HG03025 (cell line): ENCODE results near the gene DNAJC7.
"Not testable (repeated sequence)": the region's sequence is repeated elsewhere in the genome, so short reads cannot be mapped to it uniquely, and the experiment has no call there.

Experiments used
- ATAC-seq: cut with Tn5 transposase; IDR thresholded peaks from one replicate; pipeline ENCODE4 v1.9.1; 2021; ENCODE audit warnings: mild to moderate bottlenecking, moderate library complexity; ENCODE audit not compliant: unreplicated experiment, low FRiP score

Gene DNAJC7

DNA sequence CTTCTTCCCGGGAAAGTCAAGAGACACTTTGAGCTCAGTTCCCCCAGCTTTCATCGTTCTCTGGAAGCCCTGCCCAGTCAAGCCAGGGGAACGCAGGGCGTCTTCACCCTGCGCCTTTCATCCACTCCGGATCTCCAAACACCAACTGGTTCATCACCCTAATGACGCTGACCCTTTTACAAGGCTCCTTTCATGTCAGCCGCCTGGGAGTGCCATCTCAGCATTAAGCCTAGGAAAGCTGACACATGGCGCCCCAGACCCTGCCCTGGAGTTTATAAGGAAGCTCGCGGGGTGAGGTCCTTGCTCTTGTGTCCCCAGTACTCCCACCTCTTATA is 594 bp upstream of the DNAJC7 start:
- ATAC-seq: no peak

DNA sequence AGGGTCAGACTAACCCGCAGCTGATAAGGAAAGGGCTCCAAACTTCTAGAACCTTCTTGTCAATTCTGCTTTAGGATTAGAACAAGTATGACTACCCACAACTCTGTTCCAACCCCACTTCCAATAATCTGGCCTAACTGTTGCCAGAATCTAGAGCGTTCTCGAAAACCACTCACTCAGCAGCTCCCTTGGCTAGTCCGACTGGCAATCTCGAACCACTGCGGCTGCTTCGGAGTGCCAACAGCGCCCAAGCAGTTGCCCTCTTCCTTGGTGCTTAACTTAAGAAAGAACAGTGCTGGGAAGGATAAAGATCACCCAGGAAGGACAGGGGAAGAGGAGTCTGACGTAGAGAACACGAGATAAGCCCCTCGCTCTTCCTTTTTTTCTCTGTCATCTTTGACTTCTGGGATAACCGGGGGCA is 818 bp downstream of the DNAJC7 start:
- no peak for ATAC-seq

DNA sequence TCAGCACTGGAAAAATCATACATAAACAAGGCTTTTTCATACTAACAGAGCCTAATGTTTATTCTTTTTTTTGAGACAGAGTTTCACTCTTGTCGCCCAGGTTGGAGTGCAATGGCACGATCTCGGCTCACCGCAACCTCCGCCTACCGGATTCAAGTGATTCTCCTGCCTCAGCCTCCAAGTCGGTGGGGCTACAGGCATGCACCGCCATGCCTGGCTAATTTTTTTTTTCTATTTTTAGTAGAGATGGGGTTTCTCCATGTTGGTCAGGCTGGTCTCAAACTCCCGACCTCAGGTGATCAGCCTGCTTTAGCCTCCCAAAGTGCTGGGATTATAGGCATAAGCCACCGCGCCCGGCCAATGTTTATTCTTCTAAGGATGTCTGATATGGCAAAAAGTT is 3.5 kb downstream of the DNAJC7 start:
- ATAC-seq: not testable (repeated sequence)

DNA sequence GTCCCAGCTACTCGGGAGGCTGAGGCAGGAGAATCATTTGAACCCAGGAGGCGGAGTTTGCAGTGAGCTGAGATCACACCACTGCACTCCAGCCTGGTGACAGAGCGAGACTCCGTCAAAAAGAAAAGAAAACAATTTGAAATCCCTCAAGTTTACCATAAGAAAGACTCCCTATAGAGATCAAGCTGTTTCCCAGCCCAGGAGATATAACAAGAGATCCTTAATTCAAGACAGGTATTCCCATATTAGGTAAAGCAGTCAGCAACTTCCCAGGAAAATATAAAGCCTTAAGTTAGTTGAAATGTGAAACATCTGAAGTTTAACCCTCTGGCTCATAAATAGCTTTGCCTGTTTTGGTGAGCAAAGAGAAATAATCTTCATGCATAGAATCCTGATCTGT is 4.9 kb downstream of the DNAJC7 start:
- not testable (repeated sequence) for ATAC-seq

DNA sequence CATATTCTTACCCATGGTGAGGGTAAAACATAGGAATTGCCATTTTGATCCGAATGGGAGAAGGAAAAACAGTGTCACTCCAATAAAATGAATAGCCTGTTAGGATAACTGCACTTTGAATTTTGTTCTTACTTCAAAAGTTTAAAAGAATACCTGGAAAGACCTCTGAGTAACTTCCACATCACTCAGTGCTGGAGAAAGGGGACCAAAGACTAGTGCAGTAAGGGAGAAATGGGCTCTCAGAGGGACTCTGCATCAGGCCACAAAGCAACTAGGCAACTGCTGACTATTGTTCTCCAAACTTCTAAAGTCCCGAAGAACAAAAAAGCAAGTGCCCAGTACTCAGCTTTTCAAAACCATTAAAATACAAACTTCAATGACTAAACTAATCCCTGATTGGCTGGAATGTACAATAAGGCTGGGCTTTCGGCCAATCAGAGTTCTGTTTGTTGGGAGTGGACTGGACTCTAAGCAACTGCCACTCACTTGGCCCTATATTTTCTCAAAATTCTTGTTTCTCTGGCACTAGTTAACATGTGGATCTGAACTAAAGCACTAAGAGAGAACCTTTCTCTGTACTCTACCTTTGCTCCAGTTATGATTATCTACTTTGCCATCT is 6.2 kb downstream of the DNAJC7 start:
- ATAC-seq: no peak

DNA sequence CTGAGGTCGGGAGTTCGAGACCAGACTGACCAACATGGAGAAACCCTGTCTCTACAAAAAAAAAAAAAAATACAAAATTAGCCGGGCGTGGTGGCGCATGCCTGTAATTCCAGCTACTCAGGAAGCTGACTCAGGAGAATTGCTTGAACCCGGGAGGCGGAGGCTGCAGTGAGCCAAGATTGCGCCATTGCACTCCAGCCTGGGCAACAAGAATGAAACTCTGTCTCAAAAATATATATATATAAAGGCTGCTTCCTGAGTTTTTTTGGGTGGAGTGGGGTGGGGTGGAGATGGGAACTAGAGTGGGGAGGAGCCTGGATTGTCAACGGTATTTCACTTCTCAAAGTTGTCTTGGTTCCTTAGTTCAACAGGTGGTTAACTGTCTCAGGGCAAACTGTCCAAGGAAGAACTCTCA is 7.0 kb downstream of the DNAJC7 start:
- ATAC-seq: not testable (repeated sequence)

DNA sequence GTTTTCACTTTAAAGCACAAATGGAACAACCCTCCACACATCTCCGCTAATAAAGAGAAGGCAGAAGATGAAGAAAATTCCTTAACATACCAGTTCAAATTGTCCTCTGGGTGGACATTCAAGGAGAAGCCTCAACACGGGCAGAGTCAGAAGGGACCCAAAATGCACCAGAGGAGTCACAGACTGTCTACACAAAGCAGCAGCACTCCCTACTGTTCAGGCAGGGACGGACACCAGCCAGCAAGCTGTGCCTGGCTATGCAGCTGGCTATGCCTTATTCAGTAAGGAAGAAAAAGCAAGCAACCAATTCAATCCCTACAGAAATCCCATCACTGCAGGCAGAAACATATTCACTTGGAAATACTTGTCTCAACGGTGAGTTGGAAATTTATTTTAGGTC is 8.1 kb downstream of the DNAJC7 start:
- ATAC-seq: no peak

DNA sequence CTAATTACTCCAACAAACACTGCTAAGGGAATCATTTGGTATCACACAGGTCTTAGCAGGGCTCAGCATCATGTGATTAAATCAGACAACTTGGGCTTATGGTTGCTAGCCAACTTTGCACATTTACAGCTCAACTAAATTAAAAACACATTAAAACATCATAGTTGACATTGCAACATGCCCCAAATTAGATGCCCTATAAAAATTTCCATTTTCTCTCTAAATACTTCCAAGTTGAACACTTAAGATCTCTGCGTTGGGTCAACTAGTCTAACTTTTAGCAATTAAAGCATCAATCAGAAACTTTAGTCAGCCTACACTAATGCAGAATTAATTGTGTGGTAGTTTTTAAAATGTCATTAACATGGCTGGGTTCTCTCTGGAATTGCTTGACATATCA is 12.1 kb downstream of the DNAJC7 start:
- no peak for ATAC-seq

DNA sequence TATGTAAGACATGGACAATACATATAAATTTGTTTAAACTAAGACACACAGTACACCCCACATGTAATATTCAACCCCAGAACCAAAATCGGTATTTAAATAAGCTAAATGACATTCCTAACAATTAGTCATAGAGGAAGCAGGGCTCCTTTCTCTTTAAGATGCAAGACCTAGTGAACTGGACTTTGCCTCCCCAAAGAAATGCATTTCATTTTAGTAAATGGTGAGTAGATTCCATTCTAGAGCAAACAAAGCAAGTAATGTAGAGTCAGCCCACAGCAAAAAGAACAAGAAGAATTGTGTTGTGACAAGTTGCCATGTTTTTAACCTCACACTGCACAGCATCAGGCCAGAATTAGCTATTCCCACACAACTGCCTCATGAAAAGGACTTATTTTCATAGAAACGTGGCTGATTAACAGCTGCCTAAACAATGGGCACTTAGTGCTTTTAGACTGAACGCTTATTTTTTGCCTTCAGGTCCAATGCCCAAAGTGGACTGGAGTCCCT is 14.4 kb downstream of the DNAJC7 start:
- ATAC-seq: no peak

DNA sequence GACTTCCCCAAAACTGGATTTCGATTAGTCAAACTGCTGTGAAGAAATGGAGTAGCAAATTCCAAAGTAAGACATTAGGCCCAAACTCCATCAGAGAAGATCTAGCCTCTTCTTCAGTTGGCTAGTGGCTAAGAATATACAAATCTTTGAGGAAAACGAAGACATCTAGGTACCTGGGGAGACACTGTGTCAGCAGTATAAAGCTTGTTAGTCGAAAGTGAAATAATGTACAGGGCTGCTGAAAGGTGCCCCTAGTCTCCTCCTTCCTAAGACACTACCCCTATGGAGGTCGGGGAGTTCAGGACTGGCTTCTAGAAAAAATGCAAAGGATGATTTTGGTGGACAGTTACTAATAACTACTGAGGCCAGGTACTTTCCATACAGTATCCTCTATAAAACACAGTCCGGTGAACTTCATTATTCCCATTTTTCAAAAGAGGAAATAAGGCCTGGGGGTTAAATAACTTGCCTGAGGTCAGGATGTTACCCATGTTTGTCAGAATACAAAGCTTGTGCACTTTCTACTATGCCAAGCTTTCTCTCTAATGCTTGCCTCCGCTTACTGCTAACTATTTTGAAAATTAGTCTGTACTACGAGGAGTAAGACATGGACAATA is 15.0 kb downstream of the DNAJC7 start:
- no peak for ATAC-seq

DNA sequence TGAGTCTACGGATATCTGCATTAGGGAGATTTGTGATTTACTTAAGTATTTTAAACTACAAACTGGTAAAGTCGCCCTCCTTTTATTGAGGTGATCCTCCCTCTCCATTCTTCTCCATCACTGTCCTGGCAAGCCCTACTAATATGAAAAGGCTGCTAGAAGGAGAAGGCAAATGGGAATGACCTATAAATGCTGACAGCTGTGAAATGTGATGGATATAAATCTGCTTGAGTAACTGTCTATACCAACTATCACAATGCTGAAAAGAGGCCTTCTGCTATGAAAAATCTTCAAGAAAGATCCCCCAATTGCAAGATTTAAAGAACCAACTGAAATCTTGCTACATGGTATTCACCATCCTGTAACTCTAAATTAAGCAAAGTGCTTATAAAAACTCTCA is 15.5 kb downstream of the DNAJC7 start:
- ATAC-seq: no peak

DNA sequence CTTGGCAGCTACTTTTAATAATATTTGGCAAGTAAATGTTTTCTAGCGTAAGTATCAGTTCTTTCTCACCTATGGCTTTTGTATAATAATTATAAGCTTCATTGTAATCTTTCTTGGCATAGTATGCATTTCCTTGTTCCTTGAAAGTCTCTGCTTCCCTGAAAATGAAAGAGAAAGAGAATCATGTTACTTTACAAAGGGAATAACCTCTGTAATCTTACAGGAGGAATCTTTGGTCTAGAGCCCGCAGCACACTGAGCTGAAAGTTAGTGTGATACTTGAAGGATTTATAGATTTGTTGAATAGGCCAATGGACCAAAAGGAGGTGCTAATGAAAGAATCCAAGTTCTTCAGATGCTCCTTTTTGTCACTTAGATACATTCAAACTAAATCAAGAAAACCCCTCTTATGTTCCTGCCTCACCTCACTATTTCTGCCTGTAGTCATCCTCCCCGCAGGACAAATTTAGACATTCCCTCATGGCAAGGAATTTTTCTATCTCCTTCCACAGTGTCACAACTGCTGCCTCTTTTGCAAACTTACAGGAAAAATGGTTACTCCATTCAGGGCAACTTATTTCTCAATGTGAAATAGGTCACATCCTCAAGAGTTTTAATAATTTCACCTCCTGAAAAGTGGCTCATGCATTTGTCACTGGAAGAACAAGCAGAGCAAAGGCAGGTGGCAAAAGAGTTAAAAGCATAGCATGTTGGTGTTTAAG is 16.7 kb downstream of the DNAJC7 start:
- ATAC-seq: no peak

DNA sequence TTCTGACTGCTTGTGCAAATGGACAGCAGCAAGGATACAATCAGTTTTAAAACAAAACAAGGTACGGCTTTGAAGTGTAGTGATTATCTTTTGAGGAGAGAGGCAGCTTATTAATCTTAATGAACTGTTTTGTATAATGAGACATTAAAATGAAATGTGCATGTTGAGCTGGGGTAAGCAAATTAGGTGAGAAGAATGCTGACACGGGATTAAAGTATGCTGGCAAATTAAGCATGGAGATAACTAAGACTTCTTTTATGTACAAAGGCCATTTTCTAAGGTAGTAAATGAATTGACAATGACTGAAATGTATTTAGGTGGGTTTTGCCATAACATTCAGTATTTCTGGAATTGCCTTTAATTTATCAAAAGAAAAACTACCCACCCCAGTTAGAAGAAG is 18.7 kb downstream of the DNAJC7 start:
- ATAC-seq: no peak

DNA sequence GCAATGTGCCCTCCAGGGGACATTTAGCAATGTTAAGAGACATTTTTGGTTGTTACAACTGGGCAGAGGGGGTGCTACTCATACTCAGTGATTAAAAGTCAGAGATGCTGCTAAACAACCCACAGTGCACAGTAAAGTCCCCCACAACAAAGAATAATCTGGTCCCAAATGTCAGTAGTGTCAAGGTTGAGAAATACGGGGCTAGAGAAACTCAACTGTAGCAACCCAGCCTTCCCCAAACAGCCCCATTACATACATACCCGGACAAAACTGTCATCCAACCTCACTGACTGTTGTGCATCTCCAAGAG is 20.4 kb downstream of the DNAJC7 start:
- ATAC-seq: no peak

DNA sequence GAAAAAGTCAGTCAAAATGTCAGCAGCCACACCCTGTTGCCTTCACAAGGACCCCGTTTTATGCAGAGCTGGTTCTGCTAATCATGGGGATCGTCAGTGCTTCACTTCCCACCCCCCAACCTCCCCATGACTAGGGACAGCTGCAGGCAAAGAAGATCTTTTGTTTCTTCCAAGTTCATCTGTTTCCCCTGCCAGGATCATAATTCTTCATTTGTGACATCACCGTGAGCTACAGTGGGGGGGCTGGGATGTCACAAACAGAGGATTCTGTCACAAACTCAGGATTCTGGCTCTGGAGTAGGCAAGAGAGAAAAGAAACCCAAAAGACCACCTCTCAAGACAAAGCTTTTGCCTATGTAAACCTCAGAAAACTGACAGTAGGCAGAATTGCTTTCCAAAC is 24.7 kb downstream of the DNAJC7 start:
- ATAC-seq: no peak

DNA sequence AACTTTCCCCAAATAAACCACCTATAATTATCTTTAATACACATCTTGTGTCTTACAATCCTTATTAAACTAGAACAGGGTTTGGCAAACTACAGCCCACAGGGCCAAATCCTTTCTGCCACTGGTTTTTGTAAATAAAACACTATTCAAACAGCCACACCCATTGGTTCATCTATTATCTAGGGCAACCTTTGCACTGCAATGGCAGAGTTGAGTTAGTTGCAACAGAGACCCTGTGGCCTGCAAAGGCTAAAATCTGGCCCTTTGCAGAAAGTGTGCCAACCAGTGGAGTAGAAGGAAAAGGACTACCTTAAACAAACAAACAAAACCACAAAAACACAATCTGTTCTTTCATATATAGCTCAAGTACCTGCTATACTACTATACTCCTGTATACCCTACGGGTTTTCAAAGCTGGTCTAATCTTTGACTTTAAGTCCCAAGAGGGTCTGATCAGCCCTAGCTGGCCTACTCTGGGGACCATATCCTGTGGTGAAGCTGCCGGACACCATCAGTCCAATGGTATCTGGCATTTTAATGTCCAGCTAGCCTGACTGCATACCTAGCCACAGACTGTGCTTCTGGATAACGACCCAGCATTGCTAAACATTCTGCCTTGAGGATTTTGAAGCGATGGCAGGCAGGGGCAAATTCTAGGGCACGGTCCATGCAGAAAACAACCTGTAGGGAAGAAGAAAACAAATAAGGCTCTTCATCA is 27.4 kb downstream of the DNAJC7 start:
- no peak for ATAC-seq

DNA sequence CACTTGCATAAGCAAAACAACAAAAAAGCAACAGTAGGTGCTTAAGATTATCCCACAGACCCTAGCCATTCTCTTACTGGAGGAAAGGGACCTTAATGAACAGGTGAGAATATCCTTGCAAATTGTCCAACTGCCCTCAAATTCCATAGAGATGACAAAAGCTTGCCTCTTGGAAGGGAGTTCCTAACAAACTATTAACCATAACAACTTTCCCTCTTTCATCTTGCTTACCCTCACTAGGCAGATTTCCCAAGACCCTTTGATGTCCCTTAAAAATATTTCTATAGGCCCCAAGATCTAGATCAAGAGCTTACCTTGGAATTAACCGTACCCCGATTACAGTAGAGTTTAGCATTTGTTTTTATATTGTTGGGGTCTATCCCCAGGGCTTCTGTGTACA is 28.8 kb downstream of the DNAJC7 start:
- no peak for ATAC-seq

DNA sequence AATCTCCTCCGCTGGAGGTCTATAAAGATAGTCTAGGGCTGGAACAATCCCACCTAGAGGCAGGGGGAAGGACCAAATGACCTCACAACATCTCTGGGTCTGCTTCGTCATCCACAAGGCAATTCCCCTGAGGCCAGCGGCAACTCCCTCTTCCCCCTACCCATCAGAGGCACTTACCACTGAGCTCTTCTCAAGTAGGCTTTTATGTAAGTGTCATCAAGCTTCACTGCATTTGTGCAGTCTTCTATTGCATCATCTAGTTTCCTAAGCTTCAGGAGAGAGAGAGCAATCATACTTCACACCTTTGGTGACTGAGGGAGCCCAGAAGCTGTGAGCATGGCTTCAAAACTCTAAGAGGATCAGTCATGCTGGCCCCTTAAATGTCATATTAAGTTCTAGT is 29.6 kb downstream of the DNAJC7 start:
- ATAC-seq: no peak

DNA sequence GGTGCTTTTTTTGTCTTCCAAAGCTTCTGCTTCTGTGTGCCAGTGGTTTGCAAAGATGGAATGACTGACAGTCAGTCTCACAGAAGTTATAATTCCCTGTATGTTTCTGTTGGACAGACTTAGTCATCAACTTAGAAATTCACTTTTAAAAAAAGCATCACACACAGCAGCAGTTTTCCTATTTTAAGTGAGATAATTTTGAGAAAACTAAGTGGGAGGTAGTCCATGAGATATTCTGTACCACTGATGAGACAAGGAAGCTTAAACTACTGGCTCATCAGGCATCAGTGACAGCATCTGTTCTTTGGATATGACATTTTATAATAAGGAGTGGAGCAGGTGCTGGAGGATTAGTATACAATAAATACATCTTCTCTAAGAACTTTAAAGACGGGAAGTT is 30.6 kb downstream of the DNAJC7 start:
- ATAC-seq: no peak

DNA sequence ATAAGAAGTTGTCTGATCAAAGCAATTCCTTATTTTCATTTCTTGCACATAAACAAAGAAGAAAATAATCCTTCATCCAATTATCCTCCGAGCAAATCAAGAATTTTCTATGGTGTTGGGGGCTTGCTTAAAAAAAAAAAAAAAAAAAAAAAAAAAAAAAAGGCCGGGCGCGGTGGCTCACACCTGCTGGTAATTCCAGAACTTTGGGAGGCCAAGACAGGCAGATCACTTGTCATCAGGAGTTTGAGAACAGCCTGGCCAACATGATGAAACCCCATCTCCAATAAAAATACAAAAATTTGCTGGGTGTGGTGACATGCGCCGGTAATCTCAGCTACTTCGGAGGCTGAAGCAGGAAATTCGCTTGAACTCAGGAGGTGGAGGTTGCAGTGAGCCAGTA is 31.3 kb downstream of the DNAJC7 start:
- ATAC-seq: no peak

DNA sequence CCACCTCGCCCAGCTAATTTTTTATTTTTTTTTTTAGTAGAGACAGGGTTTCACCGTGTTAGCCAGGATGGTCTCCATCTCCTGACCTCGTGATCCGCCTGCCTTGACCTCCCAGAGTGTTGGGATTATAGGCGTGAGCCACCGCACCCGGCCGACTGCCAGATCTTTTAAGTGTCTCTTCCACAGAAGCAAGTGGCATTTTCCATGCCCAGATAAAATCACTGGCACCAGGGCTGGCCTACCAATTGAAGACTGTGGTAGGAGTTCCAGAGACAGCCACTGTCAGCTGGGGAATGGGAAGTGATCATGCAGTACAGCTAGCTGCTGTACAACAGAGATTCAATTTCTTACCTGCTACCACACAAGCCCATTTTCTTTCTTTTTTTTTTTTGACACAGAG is 32.8 kb downstream of the DNAJC7 start:
- no peak for ATAC-seq
